Ishikawa (cell line): Measurements from ENCODE around the gene SLC38A10.

Source experiments
- CREB1 ChIP-seq: IDR thresholded peaks from 2 replicates; pipeline ENCODE4 v1.6.1; 2012; ENCODE audit warnings: low read depth
- EP300 ChIP-seq: IDR thresholded peaks from 2 replicates; pipeline ENCODE4 v1.6.1; 2012; ENCODE audit warnings: borderline replicate concordance
- FOXM1 ChIP-seq: IDR thresholded peaks from 2 replicates; pipeline ENCODE4 v1.6.1; 2012; ENCODE audit warnings: low read depth, borderline replicate concordance
- RAD21 ChIP-seq: IDR thresholded peaks from 2 replicates; pipeline ENCODE4 v1.6.1; 2012; ENCODE audit warnings: low read depth
- TAF1 ChIP-seq: IDR thresholded peaks from 2 replicates; pipeline ENCODE4 v1.6.1; 2012; ENCODE audit warnings: low read depth, mild to moderate bottlenecking
- TEAD4 ChIP-seq: IDR thresholded peaks from 2 replicates; pipeline ENCODE4 v1.6.1; 2012
- YY1 ChIP-seq: IDR thresholded peaks from 2 replicates; pipeline ENCODE4 v1.6.1; 2012; ENCODE audit warnings: low read depth
- ZBTB7A ChIP-seq: IDR thresholded peaks from 2 replicates; pipeline ENCODE4 v1.6.1; 2012; ENCODE audit warnings: low read depth

DNA sequence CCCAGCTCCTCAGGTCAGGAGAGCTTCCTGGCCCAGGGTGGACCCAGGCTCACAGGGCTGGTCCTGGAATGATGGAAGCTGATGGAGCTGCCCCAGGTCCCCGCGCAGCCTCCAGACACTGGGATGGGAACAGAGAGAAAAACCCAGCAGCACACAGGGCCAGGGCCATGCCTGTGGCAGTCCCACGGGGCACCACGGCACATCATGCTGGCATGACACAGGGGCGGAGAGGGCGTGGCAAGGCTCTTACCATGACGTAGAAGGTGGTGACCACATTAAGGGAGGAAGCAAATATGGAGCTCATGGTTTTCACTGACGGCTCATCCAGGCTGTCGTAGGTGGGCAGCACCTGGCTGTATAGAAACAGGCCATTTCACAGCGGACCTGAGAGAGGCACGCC is 18.3 kb downstream of the SLC38A10 start:
- TF ChIP-seq ZBTB7A (no peak), TAF1 (no peak), YY1 (no peak), FOXM1 (no peak), CREB1 (no peak), EP300 (no peak), RAD21 (no peak), TEAD4 (no peak)
